Dermis microvascular lymphatic vessel endothelial cell (primary cell): ENCODE measurements around the gene GPR55. TPM values are rescaled to one million over a fixed set of nuclear protein-coding genes. Genes with fewer than 3 reads are reported as not detected.

ENCODE experiments used
- DNase-seq, 2 donors: peaks; one replicate each; pipeline versions ENCODE4 v3.0.0 to v3.0.0-alpha.2; 2010; ENCODE audit warnings: low read depth in 2 of 2
- total RNA-seq: library from RNA; depleted of rRNA; stranded (reverse); fragments of >200 nt; gene quantifications from 2 replicates; pipeline ENCODE4 v1.2.1, GENCODE V29; 2014

GPR55 gene
- total RNA-seq, 1 donor from 2014 or later, result not detected

DNA sequence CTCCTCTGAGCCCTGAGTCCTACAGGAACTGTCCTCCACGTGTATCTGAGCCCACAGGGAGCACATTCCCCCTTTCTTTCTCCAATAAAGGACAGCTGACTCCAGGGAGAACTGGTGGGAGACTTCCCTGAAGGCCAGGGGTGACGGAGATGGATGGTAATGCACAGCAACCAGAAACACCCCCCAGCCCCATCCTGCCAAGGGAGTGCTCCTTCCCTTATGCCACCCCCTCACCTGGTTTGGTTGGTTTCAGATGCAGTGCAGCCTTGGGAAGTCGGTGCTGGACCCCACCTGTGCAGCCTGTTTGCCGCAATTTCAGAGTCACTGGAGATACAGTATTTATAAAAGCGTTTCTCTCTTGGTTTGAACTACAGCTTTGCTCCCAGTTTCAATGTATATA, 24.0 kb downstream of the GPR55 start:
- DNase-seq, result no peak

DNA sequence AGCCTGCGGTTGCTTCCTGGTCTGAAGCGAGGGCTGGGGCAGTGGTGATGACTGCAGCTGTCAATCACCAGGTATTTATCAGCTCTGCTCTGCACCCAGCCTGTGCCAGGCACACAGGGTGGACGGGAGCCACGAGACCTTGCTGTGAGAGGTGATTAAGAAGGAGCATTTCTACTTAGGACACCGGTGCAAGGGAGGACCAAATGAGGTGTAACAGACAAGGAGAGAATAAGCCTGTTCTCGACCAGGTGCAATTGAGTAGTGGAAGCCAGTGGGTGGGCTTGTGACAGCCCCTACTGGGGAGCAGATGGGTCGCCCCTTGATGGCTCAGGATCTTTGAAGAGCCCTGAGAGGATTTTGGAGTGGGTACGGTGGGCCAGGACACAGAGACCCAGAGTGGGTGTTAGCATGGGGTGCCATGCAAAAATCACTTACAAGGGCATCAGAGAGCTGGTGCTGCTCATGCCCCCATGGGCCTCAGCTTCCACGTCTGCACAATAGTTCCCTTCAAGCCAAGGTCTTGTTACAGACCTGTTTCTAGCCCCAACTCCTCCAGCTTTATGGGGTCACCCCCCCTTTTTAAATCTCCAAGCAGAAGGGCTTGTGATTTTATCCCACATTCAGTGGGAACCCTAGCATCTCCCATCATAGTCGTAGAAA, 24.6 kb downstream of the GPR55 start:
- DNase-seq, result no peak

DNA sequence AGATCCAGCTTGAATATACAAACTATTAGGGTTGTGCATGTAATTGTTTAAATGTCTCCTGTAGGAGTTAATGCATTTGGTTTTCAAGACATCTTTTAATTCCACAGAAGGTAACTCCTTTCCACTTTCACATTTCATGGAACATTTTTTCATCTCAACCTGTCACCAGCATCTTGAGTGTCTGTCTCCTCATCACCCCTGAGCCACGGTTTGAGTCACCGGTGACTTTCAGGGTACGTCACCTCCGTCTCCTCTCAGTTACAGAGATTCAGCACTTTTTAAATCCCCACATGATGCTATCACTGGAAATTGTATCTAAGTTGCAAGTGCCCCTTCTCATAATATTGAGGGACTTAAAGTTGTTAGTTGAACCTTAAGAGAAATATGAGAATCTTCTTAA, 25.3 kb downstream of the GPR55 start:
- no peak for DNase-seq

DNA sequence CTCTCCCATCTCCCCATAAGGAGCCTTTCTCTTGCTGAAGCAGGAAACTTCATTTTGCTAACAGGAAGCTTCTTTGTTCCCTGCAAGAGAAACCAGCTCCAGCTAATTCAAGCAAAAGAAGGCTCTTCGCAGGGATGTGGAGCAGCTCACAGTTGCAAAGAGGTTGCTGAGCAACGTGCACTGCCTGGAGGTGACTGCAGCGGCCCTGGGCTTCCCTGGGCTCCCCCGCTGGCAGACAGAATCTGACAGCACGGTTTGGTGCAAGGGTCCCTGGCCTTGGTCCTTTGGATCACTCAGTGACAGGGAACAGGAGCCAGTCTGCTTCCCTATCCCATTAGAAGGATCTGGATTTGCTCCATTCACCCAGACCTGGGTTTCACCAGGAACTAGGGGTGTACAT, 25.8 kb downstream of the GPR55 start:
- DNase-seq, result no peak

DNA sequence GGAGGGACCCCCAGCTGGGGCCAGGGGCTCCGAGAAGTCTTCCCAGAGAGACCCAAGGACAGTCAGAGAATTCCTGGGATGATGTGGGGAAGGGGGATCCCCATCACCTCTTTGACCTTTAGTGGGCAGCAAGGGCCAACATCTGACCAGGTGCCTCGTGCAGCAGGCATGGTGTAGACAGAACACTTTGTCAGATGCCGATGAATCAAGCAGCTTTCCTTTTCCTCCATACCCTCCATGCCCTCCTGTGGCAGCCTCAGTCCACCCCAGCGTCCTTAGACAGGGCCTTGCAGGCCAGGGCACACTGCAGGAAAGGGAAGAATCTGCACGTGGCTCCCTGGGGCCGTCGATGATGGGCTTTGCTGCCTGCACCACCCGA, 26.3 kb downstream of the GPR55 start:
- DNase-seq, result no peak

DNA sequence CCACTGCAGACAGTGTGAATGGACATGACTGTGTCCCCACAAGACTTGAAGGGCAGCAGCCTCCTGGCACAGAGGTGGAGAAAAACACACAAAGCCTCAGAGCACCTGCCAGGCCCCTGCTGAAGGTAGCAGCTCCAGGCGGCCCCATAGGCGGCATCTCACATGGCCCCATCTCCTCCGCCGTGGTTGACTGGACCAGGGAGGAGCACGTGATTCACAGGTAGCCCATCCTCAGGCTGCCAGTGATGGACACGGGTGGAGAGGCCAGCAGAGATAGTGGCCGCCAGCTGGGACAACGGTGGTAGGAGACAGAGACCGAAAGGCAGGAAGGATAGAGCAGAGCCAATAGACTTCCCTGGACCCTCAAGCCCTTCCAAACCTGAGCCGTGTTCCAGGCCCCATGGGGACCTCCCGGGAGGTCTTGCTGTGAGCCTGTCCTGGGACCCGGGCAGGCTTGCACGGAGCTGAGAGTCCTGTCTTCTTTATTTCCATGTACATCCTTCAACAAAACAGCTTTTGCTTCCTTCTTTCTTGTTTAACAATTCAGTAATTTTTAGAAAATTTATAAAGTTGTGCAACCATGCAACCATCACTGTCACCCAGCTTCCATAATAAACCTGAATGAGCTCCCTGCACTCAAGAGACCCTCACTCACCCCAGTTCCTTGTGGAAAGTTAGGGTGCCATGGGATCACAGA, 26.9 kb downstream of the GPR55 start:
- DNase-seq, result no peak

DNA sequence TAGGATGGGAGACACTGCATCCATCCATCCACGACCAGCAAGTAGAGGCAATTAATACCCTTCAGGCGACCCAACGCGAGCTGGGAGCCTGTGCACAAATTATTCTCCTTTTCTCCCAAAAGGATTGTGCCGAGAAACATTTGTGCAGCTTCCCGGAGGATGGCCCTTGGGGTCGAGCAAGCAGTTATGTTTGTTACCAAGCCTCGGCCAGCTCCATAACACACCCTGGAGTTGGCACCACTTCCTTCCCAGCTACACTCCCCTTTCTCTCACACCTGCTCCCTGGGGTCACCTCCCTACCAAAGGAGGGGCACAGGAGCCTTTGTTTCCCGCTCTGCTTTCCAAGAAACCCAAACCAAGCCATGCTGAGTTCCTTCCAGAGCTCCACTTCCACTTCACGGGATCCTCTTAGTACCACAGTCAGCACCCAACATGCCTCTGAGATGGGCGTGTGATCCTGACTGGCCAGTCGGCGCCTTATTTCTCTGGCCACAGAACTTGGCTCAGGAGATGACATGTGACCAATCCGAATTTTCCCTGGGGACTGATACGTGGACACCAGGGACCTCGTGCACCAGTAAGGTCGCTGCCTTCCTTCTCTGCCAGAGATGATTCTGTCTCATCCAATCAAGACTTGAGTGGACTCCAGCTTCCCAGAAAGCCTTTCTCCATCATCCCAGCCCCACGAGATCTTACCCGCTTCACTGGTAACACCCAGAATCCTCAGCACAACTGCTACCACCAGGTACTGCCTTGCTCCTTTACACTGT, 28.5 kb downstream of the GPR55 start:
- DNase-seq, result no peak

DNA sequence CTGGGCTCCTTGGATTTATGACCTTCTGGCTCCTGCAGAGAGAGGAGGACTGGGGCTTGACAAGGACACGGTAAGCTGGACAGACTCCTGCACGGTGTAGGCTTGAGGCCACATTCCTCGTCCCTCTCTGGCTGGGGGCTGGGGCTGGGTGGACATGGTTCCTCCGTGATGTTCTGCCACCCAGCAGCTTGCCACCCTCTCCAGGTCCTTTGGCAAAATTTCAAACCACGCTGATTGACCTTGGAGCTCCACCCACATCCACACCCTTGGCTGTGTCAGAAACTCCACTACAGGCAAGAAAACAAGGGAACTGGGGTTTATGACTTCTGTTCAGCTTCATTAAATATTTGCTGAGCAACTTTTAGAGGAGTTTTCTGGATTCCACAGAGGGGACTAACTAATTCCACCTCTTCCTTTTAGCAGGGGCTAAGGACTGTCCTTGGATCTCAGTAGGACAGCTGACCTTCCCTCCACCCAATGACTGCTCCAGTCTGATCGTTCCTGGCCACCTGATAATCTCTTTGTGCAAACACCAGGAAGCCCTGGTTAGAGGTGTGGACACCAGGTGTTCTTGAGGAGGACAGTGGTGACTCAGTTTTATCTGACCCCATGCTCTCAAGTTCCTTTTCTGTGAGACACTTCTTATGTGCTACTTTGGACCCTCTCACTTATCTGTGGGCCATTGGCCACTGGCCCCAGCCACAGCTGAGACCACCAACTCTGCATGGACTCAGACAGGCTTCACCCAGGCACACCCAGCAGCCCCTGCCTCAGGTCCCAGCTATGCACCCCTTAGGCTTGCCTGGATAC, 29.3 kb downstream of the GPR55 start:
- DNase-seq, result no peak

DNA sequence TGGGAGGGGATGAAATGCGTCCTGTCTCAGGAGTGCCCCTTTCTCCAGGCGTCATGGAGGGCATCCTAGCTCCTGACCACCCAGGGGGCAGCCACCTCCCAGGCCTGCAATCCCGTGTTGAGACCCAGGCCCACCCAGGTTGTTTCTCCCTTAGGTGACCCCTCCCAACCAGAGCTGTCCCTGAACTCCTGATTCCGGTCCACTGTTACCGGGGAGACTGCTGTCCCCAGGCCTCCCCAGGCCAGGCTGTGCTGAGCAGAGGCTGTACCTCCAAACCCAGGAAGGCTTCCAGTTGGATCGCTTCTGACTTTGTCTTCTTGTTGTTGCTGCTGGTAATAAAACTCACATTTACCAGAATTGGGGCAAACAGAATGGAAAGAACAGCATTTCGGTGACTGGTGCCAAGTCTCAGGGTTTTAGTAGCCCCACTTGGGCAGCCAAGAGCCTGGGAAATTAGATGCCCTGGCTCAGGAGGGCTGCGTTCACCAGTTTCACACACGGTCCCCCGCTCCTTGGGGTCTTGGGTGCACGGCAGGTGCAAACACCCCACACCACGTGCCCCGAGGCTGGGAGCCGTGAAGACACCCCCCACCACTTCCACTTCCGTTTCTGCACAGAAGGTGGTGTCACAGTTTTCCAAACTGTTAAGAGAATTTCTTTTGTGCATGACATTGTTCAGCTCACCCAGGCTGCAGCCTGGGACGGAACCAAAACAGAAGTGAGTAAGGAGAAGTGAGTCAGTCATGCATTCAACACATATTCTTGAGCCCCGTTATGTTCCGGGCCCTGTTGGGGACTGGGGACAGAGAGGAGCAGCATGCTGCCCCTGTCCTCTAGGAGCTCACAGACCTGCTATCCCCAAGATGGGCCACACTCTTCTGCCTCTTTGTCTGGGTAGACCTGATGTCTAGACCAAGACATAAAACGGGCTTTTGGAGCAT, 30.9 kb downstream of the GPR55 start:
- no peak for DNase-seq

DNA sequence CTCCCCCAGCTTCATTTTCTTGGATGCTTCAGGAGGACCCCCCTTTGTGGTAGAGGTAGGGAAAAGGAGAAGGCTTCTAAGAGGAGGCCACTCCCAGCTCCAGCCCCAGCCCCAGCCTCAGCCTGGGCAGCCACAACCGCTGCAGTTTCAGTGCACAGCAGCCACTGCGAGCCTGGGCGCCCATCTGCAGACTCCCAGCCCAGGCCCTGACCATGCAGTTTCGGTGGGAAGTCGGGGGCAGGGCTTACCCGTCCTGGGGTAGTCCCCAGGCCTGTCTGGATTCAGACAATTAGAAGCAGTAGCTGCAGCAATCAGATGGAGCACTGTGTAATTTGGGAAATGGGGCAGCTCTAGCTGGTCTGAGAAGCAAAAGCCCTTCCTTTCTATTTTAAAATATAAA, 31.7 kb downstream of the GPR55 start:
- no peak for DNase-seq

DNA sequence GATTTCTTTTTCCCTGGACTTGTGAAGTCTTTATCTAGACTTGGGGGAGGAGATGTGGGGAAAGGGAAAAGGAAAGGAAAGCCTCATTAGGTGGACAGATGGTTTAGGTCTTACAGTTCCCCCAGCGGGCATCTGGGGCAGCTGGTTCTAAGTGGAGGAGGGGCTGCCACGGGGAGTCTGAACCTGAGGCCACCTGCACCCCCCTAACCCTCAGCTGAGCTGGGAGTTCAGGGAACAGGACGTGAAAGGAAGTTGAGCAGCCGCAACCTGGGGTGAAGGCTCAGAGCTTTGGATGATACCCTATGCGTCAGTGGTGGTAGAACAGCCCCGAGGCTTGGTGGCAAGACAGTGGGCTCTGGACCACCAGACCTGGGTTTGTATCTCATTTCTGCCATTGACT, 33.5 kb downstream of the GPR55 start:
- DNase-seq, result no peak

DNA sequence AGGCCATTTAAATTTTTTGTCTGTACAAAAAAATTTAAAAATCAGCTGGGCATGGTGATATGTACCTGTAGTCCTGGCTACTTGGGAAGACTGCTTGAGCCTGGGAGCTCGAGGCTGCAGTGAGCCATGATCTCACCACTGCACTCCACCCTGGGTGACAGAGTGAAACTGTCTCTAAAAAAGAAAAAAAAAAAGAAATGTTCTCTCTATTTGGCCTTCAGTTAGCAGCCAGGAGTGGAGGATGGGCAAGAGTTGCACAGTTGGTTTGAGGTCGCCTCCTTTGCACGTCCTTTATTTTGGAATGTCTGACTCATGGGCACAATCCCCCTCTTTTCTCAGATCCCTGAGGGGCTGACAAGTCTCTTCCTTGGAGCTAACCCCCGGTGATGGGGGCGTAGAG, 34.0 kb downstream of the GPR55 start:
- no peak for DNase-seq

DNA sequence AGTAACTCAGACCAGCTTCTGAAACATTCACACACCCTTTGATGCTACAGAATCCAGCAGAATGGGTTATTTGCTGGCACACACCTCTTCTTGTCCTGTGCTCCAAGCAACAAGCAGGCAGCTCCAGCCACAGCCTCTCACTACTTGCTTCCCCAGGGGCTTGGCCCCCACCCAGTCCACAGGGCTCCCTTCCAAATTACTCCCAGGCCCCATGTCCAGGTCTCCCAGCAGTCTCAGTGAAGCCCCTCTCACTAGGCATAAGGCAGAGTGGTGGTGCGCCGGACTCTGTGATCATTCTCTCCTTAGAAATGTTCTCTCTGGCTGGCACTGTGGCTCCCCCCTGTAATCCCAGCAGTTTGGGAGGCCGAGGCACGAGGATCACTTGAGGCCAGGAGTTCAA, 34.4 kb downstream of the GPR55 start:
- DNase-seq, result no peak

DNA sequence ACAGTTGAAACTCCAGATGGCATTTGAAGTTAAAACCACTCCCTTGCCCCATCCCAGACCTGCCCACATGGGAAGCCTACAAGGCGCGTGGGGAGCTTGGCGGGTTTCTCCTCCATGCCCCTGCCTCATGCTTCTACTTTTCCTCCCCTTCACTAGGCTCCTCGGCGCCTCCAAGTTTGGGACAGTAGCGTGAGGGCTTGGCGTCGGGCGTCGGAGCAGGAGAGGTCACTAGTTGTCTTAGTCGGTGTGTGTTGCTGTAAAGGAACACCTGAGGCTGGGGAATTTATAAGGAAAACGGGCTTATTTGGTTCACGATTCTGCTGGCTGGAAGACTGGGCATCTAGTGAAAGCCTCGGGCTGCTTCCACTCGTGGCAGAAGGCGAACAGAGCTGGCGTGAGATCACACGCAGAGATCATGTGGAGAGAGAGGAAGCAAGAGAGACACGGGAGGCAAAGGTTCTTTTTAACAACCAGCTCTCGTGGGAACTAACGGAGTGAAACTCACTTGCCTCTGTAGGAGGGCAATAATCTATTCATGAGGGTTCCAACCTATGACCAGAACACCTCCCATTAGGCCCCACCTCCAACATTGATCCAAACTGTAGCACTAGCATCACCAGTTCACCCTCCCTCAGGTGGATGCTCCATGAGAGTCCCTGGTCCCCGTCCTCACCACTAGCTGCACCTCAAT, 35.0 kb downstream of the GPR55 start:
- DNase-seq, result no peak

DNA sequence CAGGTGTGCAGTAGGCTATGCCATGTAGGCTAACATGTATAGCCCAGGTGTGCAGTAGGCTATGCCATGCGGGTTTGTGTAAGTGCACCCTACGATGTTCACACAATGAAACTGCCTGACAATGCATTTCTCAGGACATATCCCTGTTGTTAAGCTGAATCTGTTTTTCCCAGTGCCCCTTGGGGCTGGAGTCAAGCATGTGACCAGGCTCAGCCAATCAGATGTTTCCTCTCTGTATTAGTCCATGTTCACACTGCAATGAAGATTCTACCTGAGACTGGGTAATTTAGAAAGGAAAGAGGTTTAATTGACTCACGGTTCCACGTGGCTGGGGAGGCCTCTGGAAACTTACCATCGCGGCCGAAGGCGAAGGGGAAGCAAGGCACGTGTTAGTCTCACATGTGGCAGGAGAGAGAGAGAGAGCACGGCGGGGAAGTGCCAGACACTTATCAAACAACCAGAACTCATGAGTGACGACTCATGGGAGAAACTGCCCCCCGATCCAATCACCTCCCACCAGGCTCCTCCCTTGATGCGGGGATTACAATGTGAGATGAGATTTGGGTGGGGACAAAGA, 36.1 kb downstream of the GPR55 start:
- no peak for DNase-seq

DNA sequence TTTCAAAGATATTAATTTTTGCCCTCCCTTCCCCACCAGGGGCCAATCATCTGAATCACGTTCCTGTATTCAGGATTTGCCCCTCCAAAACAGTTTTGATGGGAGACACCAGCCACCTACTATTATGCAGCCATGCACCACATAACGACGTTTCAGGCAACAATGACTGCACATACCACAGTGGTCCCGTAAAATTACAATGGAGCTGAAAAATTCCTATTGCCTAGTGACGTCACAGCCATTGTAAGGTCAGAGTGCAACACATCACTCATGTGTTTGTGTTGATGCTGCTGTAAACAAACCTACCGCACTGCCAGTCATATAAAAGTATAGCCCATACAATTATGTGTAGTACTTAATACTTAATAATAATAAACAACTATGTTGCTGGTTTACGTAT, 37.7 kb downstream of the GPR55 start:
- no peak for DNase-seq

DNA sequence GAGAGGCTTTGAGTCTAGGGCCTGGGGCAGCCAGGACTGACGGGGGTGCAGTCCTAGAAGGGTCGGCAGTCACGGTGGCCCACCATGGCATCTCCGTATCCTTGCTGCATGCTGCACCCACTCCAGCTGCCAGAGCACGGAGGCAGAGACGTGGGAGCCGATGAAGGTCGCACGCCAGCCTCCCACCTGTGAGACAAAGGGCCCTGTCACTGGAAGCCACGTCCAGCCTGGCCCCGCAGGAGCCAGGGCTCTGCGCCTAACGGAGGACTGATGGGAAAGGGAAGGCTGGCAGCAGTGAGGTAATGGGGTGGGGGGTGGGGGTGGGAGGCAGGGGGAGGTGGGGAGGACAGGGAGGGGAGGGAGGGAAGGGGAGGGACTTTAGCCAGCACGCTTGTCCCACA, 38.4 kb downstream of the GPR55 start:
- DNase-seq, result no peak

DNA sequence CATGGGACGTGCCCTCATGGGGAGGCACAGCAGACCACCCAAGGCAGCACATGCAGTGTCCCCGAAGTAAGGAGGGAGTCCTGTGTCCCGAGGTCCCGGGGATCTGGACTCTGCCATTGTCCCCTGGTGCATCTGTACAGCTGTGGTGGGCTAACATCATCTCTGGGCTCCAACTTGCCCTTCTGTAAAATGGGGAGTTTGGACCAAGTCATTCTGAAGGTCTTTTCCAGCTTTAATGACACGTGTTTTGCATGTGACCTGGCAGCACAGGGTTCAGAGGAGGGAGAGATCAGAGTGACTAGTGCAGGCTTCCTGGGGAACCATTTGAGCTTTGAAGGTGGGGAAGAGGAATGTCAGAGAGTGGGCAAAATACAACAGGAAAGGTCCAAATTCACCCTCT, 38.8 kb downstream of the GPR55 start:
- no peak for DNase-seq

DNA sequence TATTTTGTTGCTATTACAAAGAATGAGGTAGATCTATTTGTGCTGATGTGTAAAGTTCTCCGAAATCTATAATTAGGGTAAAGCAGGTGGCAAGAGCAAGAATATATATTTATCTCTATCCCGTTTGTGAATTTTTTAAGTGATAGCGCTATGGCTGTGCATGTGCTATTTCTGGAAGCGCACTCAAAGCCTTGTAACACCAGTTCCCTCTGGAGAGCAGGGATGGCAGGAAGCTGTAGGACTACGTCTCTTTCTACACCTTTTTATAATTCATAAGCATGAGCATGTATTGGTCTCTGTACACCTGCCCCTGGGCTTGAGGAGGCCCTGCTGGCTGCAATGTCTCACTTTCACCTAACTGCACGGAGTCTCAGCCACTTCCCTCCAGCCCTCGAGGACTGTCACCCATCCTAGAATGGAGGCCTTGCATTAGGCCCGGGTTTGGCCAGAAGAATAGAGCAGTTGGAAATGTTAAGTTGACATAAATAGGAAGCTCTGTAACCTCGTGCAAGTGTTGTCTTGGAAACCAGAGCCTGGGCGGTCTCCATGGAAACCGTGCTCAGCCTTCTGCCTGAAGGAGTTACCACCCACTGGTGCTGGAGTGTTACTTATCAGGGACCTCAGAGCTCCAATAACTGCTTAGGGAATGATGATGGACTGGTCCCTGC, 39.4 kb downstream of the GPR55 start:
- DNase-seq, result no peak
